PFSK-1 (cell line): Measurements from ENCODE around the gene CCDC197.

ENCODE experiments used
- FOXP2 ChIP-seq: optimal IDR thresholded peaks from 2 replicates; pipeline ENCODE3; 2011; ENCODE audit warnings: borderline replicate concordance, control low read depth, inconsistent platforms; ENCODE audit not compliant: insufficient read depth; ENCODE audit errors: extremely low read length, extremely low read depth
- POLR2AphosphoS5 ChIP-seq: IDR thresholded peaks from 2 replicates; pipeline ENCODE4 v1.6.1; 2012; ENCODE audit warnings: low read depth, mild to moderate bottlenecking, control low read depth, low read length, moderate library complexity
- SIN3A ChIP-seq: IDR thresholded peaks from 2 replicates; pipeline ENCODE4 v1.6.1; 2012; ENCODE audit warnings: mild to moderate bottlenecking, low read length, moderate library complexity, borderline replicate concordance; ENCODE audit not compliant: insufficient read depth
- TAF1 ChIP-seq: IDR thresholded peaks from 2 replicates; pipeline ENCODE4 v1.6.1; 2012; ENCODE audit warnings: low read length, control low read depth, borderline replicate concordance; ENCODE audit not compliant: insufficient read depth
- TF ChIP-seq, protein P1 (sequence below), 2 experiments: IDR thresholded peaks; 2 replicates each; pipeline versions ENCODE4 v1.6.1 to v1.8.0; 2011 to 2012; ENCODE audit warnings: low read depth in 2 of 2, low read length in 2 of 2, control low read depth in 1 of 2, inconsistent platforms in 1 of 2, mild to moderate bottlenecking in 1 of 2, moderate library complexity in 1 of 2; ENCODE audit not compliant: insufficient read depth in 1 of 2

Gene CCDC197

DNA sequence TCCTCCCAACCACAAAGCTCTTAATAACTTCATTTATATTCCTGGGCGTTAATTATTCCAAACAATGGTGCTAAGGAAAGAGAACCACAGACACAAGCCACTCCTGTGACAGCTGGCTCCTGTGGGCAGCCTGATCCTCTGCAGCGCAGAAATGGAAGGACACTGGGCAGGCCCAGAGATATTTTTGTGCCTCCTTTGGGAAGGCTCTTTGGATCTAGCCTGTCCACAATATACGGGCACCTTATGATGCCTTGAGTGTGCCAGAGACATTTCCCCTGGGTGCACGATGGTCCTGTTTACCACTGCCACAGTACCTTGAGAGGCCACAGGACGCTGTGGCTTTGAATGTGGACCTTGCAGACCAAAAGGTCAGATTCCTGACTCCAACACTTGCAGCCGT lies 22.8 kb upstream of the CCDC197 start:
- no peak for TF ChIP-seq POLR2AphosphoS5
- TF ChIP-seq FOXP2: no peak
- TF ChIP-seq TAF1: no peak
- no peak for TF ChIP-seq SIN3A
- TF ChIP-seq, protein P1, sequence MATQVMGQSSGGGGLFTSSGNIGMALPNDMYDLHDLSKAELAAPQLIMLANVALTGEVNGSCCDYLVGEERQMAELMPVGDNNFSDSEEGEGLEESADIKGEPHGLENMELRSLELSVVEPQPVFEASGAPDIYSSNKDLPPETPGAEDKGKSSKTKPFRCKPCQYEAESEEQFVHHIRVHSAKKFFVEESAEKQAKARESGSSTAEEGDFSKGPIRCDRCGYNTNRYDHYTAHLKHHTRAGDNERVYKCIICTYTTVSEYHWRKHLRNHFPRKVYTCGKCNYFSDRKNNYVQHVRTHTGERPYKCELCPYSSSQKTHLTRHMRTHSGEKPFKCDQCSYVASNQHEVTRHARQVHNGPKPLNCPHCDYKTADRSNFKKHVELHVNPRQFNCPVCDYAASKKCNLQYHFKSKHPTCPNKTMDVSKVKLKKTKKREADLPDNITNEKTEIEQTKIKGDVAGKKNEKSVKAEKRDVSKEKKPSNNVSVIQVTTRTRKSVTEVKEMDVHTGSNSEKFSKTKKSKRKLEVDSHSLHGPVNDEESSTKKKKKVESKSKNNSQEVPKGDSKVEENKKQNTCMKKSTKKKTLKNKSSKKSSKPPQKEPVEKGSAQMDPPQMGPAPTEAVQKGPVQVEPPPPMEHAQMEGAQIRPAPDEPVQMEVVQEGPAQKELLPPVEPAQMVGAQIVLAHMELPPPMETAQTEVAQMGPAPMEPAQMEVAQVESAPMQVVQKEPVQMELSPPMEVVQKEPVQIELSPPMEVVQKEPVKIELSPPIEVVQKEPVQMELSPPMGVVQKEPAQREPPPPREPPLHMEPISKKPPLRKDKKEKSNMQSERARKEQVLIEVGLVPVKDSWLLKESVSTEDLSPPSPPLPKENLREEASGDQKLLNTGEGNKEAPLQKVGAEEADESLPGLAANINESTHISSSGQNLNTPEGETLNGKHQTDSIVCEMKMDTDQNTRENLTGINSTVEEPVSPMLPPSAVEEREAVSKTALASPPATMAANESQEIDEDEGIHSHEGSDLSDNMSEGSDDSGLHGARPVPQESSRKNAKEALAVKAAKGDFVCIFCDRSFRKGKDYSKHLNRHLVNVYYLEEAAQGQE (IDR thresholded peaks at IDR 0.05; ENCODE audit: insufficient read depth in 1 of 2, low read depth in 2 of 2, low read length in 2 of 2): no peak

DNA sequence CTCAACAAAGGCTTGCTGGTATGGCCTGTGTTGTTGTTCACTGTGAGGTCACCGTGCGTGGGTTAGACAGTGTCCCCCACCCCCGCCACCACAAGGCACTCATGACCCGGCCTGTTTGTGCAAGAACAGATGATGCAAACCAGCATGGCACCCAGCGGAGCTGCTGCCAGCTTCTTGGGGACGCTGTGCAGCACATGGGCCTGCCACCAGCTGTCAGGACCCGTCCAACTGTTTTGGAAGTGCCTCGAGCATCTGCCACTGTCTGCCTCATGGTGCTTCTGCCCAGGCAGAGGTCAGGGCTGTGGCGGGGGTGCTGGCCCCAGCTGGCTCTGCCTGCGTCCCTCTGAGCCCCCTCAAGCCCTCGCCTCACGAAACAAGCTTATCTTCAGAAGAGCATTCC lies 22.3 kb upstream of the CCDC197 start:
- TF ChIP-seq POLR2AphosphoS5 (no peak), FOXP2 (no peak), SIN3A (no peak), TAF1 (no peak)
- TF ChIP-seq, protein P1 (IDR thresholded peaks at IDR 0.05; ENCODE audit: insufficient read depth in 1 of 2, low read depth in 2 of 2, low read length in 2 of 2): no peak

DNA sequence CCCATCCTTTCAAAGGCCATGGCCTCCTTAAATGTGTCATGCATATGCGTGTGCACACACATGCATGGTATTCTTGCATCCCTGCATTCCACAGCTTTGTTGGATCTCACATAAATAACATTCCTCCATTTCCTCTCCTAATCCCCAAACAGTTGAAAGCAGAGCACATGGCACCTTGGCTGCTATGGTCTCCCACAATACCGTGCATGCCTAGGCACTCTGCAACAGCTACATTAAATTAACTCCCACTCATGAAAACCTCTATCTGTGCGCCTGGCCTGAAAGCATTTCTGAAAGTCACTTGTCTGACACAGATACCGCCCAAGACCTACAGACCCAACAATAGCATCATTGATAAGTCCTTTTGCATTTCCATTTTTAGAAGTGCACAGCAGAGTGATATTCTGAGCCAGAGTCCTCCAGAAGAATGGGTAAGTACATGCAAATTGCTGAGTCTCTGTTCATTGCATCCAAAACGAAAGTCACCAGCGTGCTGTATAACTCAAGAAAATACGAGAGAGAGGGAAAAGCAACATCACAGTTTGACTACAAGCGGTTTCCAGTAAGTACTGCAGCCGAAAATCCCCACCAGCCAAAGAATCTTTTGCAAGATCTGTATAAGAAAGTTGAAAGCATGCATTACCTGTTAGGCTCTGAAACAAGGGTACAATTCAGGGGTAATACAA lies 21.2 kb upstream of the CCDC197 start:
- TF ChIP-seq TAF1: no peak
- TF ChIP-seq FOXP2: no peak
- no peak for TF ChIP-seq SIN3A
- TF ChIP-seq POLR2AphosphoS5: no peak
- TF ChIP-seq, protein P1 (IDR thresholded peaks at IDR 0.05; ENCODE audit: insufficient read depth in 1 of 2, low read depth in 2 of 2, low read length in 2 of 2): no peak

DNA sequence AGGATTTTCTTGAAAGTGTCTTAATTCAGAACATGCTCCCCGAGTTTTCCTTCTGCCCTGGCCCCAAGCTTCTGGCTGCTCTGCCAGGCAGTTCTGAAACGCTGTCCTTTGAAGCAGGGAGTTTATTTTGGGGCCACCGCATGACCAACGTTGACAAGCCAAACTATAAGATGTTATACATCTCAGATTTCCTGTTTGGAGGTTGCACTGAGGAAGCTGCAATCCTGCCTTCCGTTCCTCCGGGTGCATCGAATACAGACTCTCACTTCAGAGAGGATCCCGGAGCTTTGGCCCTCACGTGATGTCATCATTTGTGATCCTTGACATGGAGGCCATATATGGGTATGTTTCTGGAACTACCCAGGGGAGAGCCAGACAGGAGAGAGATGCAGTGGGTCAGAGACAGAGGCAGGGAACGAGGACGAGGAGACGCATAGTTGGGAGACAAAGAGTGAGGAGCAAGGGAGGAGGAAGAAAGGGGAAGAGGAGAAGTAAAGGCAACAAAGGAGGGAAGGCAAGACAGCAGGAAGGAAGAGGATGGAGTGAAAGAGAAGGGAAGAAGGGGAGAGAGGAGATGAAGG lies 20.5 kb upstream of the CCDC197 start, which contains the start of gene ASB2:
Gene ASB2, minus strand, starts transcription at position 94 of the 581 bp plus-strand sequence. CDS start 12,031 bp downstream, outside the sequence.
- TF ChIP-seq FOXP2 (no peak), TAF1 (no peak), POLR2AphosphoS5 (no peak), SIN3A (no peak)
- TF ChIP-seq, protein P1 (IDR thresholded peaks at IDR 0.05; ENCODE audit: insufficient read depth in 1 of 2, low read depth in 2 of 2, low read length in 2 of 2): no peak
